GM19043 (cell line): ENCODE data around the gene ATG12.
"Not testable (repeated sequence)": the region's sequence is repeated elsewhere in the genome, so short reads cannot be mapped to it uniquely, and the experiment has no call there.

ENCODE experiments used
- ATAC-seq: cut with Tn5 transposase; IDR thresholded peaks from one replicate; pipeline ENCODE4 v1.9.1; 2021; ENCODE audit warnings: low read depth; ENCODE audit not compliant: unreplicated experiment

ATG12 gene

DNA sequence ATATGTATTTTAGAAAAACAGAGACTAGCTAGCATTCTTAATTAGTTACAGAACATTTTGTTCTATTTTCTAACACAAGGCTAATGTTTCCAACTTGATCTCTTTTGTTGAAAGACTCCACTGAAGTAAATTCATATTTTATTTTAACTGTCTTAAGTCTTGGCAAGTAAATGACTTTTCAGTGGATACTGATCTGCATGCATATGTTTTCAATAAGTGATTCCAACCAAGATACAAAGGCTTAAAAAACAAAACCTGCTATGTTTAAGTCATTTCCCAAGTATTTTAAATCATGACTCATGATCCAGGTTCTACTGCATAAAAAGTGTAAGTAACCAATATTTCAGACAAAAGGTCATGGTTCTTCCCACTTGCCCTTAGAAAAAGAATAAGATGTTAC lies 30.6 kb downstream of the ATG12 start:
- no peak for ATAC-seq

- ATAC-seq = no peak
Measured at GRCh38 chr5:115809946-115810345, 31.4 kb downstream of the ATG12 start.

DNA sequence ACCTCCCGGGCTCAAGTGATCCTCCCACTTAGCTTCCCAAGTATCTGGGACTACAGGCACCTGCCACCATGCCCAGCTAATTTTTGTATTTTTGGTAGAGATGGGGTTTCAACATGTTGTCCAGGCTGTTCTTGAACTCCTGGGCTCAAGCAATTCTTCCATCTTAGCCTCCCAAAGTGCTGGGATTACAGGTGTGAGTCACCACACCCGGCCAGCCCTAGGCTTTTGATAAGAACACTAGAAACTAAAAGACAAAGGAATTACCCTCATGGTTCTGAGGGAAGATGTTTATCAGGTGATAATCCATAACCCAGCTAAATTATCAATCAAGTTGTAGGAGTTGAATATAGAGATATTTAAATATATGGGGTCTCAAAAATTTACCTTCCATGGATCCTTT lies 33.3 kb downstream of the ATG12 start:
- not testable (repeated sequence) for ATAC-seq

GRCh38 chr5:115807654-115808052 lies 33.7 kb downstream of the ATG12 start:
- no peak for ATAC-seq

- ATAC-seq = no peak
Measured at GRCh38 chr5:115806986-115807653, 34.2 kb downstream of the ATG12 start.

GRCh38 chr5:115801984-115802383 lies 39.4 kb downstream of the ATG12 start:
- ATAC-seq = no peak

GRCh38 chr5:115801152-115801551 lies 40.2 kb downstream of the ATG12 start:
- no peak for ATAC-seq

- no peak for ATAC-seq
Measured at GRCh38 chr5:115800108-115800507, 41.3 kb downstream of the ATG12 start.

DNA sequence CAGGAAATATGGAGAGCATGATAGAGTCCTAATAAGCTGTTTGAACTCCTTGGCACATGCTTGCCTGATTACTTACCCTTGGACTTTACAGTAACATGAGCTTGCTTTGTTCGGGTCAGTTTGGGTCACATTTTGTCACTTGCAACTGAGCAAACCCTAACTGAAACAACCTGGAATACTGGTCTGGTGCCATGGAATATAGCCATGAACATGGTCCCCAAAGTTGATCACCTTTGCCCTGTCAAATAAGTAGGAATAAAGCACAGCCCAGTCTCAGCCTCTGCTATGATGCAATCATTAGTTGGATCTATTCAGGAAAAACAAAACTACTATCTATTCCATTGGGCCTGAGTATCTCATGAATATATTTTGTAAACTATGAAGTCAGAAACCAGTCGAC lies 43.1 kb downstream of the ATG12 start:
- no peak for ATAC-seq

- no peak for ATAC-seq
Measured at GRCh38 chr5:115796656-115797055, 44.7 kb downstream of the ATG12 start.

- no peak for ATAC-seq
Measured at GRCh38 chr5:115795700-115796099, 45.7 kb downstream of the ATG12 start.

DNA sequence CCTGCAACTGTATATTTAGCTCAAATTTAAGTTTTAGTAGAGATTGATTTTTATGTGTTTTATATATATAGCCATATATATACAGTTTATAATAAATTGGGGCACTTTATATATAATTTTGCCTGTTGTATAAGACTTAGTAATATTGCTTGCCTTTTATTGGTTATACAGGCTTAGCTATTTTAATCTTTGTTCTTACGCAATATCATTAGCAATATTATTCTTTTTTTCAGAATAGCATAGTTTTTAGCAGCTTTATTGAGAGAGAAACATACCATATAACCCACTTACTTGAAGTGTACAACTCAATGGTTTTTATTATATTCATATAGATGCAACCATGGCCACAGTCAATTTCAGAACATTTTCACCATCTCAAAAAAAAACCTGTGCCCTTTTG lies 52.9 kb downstream of the ATG12 start:
- no peak for ATAC-seq

DNA sequence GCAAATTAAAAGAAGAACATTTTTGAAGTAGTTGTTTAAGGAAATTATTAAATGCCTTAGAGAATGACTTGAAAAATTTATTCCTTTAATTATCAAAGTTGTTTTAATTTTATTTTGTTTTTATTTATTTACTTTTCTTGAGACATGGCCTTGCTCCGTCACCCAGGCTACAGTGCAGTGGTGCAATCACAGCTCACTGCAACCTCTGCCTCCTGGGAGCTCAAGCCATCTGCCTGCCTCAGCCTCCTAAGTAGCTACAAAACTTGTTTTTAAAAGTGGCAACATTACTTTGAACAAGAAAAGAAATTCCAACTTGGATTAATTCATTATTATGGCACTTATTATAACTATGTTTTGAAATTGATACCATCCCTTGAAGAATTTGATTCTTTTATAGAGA lies 53.9 kb downstream of the ATG12 start:
- no peak for ATAC-seq

DNA sequence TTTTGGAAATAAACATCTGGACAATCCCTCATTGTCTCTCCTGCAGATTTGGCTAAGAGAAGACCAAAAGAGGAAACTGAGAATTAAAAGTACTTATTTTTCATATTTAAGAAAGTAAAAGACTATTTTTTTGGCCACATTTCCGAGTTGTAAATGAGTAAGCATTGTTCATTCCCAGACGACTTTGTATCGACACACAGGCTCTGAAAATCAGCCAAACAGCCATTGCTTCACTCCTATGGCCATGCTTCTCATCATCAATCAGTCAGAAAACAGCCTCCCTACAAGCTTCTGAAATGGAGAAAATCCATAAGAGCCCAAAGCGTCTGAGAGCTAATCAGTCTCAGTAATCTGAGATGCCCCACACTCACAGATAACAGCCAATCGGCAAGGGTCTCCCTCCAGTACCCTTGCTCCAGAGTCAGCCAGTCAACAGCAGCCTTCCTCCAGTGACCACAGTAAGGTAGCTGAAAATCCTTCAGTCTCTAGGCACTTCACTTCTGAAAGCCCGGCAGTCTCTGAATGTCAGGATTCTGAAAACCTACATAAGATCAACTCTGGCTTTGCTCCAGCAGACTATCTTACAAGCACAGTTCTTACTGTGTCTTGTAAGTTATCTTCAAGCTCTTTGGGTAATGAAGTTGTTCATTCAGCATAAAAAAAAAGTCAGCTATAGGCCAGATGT lies 55.8 kb downstream of the ATG12 start:
- no peak for ATAC-seq

DNA sequence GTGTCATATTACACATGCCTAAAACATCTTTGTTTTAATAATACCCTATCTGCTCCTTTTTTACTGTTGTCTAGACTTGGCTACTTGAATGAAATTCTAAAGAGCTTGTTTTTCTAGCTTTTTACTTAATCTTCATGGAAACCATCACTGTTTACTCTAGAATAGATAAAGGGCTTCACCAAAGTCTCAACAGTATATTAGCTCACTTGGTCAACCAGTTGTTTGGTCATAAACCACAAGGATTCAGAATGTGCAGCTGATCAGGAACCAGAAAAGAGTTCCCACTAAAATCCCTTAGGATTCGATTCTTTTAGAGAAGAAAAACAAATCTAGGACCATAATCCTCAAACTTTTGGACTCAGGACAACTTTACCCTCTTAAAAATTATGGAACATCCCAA lies 62.9 kb downstream of the ATG12 start:
- no peak for ATAC-seq
